HFF-Myc (cell line): Measurements from ENCODE around the gene TPRX1.
"Not testable (repeated sequence)": the region's sequence is repeated elsewhere in the genome, so short reads cannot be mapped to it uniquely, and the experiment has no call there.

Experiments used
- DNase-seq: peaks from one replicate; pipeline ENCODE4 v3.0.0-alpha.2; 2011; ENCODE audit warnings: low read depth; ENCODE audit errors: extremely low read depth
- H3K4me3 ChIP-seq: replicated peaks from 2 replicates; pipeline ENCODE4 v1.5.1; 2011; ENCODE audit warnings: low read depth, mild to moderate bottlenecking, control low read depth, low read length
- TF ChIP-seq, protein P1 (sequence below): IDR thresholded peaks from 2 replicates; pipeline ENCODE4 v1.5.1; 2012; ENCODE audit warnings: mild to moderate bottlenecking, low read depth, low read length, control low read depth; ENCODE audit errors: missing control alignments

TPRX1 gene

GRCh38 chr19:47776568-47776967, 27.8 kb downstream of the TPRX1 start:
- no peak for DNase-seq
- H3K4me3 ChIP-seq: no peak overlapping the region
- TF ChIP-seq, protein P1, sequence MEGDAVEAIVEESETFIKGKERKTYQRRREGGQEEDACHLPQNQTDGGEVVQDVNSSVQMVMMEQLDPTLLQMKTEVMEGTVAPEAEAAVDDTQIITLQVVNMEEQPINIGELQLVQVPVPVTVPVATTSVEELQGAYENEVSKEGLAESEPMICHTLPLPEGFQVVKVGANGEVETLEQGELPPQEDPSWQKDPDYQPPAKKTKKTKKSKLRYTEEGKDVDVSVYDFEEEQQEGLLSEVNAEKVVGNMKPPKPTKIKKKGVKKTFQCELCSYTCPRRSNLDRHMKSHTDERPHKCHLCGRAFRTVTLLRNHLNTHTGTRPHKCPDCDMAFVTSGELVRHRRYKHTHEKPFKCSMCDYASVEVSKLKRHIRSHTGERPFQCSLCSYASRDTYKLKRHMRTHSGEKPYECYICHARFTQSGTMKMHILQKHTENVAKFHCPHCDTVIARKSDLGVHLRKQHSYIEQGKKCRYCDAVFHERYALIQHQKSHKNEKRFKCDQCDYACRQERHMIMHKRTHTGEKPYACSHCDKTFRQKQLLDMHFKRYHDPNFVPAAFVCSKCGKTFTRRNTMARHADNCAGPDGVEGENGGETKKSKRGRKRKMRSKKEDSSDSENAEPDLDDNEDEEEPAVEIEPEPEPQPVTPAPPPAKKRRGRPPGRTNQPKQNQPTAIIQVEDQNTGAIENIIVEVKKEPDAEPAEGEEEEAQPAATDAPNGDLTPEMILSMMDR: no peak

- not testable (repeated sequence) for DNase-seq, H3K4me3 ChIP-seq
Observed at GRCh38 chr19:47771291-47771690, 33.1 kb downstream of the TPRX1 start.

DNA sequence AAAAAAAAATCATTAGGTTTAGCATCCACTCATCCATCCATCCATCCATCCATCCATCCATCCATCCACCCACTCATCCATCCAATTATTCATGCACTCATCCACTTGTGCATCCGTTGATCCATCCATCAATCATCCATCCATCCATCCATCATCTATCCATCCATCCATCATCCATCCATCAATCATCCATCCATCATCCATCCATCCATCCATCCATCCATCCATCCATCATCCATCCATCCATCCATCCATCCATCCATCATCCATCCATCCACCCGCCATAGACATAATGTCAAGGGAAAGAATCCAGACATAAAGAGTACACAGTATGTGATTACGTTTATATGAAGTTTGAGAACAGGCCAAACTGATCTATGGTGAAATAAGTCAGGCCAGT, 34.8 kb downstream of the TPRX1 start:
- TF ChIP-seq, protein P1: no peak
- H3K4me3 ChIP-seq: no peak overlapping the region
- DNase-seq: no peak

- H3K4me3 ChIP-seq: no peak overlapping the region
- TF ChIP-seq, protein P1: no peak
- DNase-seq: no peak
Observed at GRCh38 chr19:47768604-47769003, 35.7 kb downstream of the TPRX1 start.

DNA sequence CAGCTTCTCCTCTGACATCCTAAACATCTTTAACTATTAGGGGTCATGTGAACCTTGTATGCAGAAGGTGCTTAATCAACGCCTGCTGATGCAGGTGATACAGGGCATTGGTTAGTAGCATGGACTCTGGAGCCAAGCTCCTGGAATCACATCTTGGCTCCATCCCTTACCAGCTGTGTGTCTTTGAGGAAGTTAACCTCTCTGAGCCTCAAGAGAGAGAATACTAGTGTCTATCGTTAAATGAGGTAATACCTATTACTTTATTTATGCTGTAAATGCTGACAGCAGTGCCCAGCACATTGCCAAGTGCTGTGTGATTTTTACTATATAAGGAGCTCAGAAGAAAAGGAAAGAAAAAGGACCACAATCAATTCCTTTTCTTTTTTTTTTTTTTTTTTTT, 37.0 kb downstream of the TPRX1 start:
- DNase-seq: no peak
- TF ChIP-seq, protein P1: no peak
- H3K4me3 ChIP-seq: no peak overlapping the region

GRCh38 chr19:47766670-47767069, 37.7 kb downstream of the TPRX1 start:
- no peak overlapping the region for H3K4me3 ChIP-seq
- TF ChIP-seq, protein P1: no peak
- no peak for DNase-seq

GRCh38 chr19:47766359-47766620, 38.1 kb downstream of the TPRX1 start:
- DNase-seq: no peak
- TF ChIP-seq, protein P1: no peak

More at GRCh38 chr19:47766359-47766620, 38.1 kb downstream of the TPRX1 start:
- H3K4me3 ChIP-seq: no peak overlapping the region
